NCI-H1105 treated with DMSO at 0.1 percent for 48 hours (cell line): ENCODE results near the gene CENPH.
"Not testable (repeated sequence)": the region's sequence is repeated elsewhere in the genome, so short reads cannot be mapped to it uniquely, and the experiment has no call there.

ENCODE experiments used
- DNase-seq: peaks from one replicate; lab custom pipeline; 2025; lab: John Stamatoyannopoulos, UW

Gene CENPH

GRCh38 chr5:69252437-69252836 lies 63.1 kb downstream of the CENPH start:
- no peak for DNase-seq

GRCh38 chr5:69255940-69256339 lies 66.6 kb downstream of the CENPH start:
- not testable (repeated sequence) for DNase-seq

- no peak for DNase-seq
These were observed 68.2 kb downstream of the CENPH start for GRCh38 chr5:69257577-69257976.
